GM12865 (cell line): ENCODE results near the gene ATRAID.

Source experiments
- DNase-seq: peaks from one replicate; pipeline ENCODE4 v3.0.0; 2010; ENCODE audit warnings: low read depth
- H3K4me3 ChIP-seq: 2 replicates; pipeline ENCODE4 v1.5.1; 2011; ENCODE audit warnings: mild to moderate bottlenecking, low read depth, low read length, control low read depth
- TF ChIP-seq, protein P1 (sequence below): IDR thresholded peaks from 2 replicates; pipeline ENCODE4 v1.5.1; 2011; ENCODE audit warnings: low read length, control low read depth, low read depth, inconsistent platforms; ENCODE audit not compliant: insufficient read depth; ENCODE audit errors: missing control alignments

Gene ATRAID

DNA sequence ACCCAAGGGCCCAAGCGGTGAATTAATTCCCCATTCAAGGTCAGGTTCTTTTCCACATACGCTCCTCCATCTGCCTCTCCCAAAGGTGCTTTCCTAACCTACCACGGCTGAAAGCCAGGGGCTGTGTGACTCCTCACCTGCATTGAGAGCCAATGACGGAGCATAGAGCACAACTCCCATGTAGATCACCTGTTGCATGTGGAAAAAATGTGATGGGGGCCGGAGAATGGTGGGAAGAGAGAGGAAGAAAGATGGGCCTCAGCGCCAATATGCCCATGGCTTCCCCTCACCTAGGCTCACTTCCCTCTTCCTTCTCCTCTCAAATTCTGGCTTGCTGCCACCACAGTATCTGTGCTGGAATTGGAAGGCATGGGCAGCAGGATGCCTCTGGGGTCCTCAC is 5.5 kb upstream of the ATRAID start:
- TF ChIP-seq, protein P1, sequence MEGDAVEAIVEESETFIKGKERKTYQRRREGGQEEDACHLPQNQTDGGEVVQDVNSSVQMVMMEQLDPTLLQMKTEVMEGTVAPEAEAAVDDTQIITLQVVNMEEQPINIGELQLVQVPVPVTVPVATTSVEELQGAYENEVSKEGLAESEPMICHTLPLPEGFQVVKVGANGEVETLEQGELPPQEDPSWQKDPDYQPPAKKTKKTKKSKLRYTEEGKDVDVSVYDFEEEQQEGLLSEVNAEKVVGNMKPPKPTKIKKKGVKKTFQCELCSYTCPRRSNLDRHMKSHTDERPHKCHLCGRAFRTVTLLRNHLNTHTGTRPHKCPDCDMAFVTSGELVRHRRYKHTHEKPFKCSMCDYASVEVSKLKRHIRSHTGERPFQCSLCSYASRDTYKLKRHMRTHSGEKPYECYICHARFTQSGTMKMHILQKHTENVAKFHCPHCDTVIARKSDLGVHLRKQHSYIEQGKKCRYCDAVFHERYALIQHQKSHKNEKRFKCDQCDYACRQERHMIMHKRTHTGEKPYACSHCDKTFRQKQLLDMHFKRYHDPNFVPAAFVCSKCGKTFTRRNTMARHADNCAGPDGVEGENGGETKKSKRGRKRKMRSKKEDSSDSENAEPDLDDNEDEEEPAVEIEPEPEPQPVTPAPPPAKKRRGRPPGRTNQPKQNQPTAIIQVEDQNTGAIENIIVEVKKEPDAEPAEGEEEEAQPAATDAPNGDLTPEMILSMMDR: no peak
- H3K4me3 ChIP-seq: no peak overlapping the region
- no peak for DNase-seq

DNA sequence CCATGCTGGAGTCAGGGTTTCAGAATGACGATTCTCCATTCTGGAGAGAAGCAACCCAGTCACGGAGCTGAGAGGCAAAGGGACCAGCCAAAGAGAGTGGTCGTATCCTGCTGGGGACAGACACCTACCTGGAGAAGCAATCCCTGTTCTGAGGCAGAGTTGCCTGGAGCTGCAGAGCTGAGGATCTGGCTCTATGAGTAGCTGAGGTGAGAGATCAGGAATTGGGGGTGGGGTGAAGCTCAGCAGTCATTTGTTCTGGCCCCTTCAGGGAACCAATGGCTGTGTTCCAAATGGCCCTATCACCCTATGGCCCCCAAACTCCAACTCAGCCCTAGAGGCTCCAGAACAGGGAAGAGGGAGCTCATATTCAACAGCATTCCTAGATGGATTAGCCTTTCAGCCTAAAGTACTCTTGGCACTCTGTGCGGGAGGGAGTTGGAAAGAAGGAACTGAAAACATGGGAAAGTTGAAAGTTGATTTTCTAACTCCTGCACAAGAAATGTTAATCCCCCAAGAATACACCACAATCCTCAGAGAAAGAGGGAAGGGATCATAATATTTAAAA is 3.3 kb upstream of the ATRAID start:
- H3K4me3 ChIP-seq: no peak overlapping the region
- TF ChIP-seq, protein P1: no peak
- DNase-seq: no peak

DNA sequence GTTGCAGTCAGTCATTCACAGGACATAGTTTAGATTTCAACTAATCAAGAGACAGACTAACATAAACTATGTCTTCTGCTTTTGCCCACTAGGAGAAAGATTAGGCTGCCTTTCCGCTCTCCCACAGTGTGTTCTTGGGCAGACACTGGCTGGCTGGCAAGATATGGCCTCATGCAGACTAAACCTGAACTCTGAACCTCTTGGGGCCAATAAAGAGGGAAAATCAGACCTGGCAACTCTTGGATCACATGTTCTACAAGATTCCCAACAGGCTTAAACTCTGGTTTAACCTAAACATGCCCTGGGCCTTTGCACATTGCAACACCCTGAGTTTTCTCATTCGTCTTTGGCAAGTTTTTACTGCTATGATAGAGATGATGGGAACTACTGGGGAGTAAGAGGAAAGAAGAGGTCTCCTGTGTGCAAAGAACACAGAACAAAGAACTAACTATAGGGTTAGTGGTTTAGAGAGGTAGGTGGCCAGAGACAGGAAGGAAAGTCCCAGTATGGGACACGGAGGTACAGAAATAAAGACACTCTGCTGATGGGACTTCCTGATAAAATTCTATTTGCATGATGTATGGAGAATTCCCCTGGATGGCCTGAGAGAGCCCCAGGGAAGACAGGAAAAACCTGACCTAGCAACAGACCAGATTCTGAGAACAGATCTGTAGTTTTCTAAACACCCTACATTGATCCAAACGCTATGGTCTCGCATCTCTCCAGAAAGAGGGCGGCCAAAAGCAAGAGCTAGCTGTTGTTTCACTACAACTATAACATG is 2.0 kb upstream of the ATRAID start:
- H3K4me3 ChIP-seq: no peak overlapping the region
- TF ChIP-seq, protein P1: no peak
- peak; percentile 18 for DNase-seq

DNA sequence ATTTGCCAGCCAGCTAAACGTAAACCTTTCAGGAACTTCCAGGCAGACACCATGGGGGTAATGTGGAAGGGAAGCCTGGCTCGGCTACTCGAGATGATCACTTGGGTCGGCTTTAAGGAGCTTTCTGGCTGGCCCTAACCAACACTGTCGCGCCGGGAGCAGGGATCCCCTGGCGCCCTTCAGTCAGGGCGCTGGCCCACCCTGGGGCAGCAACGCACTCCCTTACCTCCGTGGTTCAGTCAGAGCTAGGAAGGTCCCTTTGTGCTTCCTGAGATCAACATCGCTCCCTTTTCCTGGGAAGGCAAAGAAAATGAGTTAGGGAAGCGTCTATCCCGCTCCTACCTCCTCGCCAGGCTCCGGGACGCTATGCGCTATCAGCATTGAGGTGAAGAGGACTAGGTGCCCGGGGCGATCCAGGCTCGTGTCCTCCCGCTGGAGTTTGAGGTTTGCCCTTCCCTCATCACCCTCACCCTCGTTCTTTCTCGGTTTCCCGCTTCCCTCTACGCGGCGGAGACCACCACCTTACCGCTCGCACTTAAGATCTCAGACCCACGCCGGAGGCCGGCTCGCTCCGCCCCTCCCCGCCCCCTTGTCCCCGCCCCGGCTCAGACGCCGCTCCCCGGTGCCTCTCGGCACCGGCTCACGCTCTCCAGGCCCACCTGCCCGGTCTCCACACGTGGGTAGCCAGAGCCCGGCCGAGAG is 449 bp upstream of the ATRAID start:
- peak; percentile 17 for DNase-seq
- TF ChIP-seq, protein P1: no peak
- peak overlapping the region; percentile 87 for H3K4me3 ChIP-seq

DNA sequence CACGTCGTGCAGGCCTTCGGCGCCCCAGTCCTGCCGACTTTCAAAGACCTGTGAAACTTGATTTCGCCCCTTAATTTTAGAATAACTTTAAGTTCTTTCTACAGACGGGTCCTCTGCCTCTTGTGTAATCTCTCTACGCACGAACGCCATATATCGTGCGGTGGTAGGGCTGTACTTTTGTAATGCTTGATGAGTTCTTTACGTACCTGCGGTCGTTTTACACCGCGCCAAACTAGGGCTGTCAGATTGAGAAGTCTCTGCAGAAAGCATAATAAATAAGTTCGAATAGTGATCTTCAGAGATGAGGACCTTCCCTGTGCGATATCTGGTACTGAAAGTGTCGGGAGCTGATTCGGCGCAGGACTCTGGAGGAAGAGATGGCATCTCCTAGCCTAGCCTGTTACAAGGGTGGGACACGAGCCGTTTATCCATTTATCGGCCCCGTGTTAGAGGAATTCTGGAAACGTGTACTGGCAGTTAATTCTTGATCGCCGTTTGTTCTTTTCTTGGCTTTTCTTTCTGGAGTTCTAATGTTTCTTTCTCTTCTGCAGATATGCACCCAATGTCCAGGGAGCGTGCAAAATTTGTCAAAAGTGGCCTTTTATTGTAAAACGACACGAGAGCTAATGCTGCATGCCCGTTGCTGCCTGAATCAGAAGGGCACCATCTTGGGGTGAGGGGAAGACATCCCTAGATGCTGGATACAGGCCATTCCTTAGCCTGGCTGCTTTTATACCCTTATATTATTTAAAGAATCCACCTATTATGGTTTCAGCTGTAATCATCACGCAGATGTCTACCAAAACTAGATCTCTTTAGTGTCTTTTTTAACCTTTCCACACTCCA is 1.0 kb downstream of the ATRAID start:
- peak; percentile 67 for DNase-seq
- TF ChIP-seq, protein P1: no peak
- H3K4me3 ChIP-seq: peak overlapping the region; percentile 87

DNA sequence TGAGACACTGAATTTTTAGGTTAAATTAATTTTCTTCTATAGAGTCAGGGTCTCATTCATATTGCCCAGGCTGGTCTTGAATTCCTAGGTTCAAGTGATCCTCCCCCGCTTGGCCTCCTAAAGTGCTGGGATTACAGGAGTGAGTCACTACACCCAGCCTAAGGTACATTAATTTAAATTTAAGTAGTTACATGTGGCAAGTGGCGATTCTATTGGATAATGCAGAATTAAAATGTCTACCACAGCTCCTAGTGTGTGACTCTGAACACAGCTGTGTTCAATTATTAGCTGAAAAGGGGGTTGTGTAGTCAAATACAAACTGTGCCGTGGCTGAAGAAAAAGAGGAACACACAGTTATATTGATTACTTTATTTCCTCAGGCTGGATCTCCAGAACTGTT is 3.1 kb downstream of the ATRAID start:
- H3K4me3 ChIP-seq: no peak overlapping the region
- DNase-seq: no peak
- TF ChIP-seq, protein P1: no peak
